ENCODE data around the gene STAB2. TPM values are rescaled to one million over a fixed set of nuclear protein-coding genes. Genes with fewer than 3 reads are reported as not detected.

STAB2 gene
- total and polyA plus RNA-seq, 11 donors = 0.12 to 3.5 (median 0.37) TPM; not detected in 6

- Histone ChIP-seq H3K36me3 (no peaks in the 10 kb centered on the region), H3K4me3 (no peak overlapping the region), H3K9me3 (no peaks in the 10 kb centered on the region), H3K27me3 (no peaks in the 10 kb centered on the region), H3K27ac (no peak overlapping the region), H3K4me1 (no peaks in the 10 kb centered on the region)
- TF ChIP-seq POLR2A (IDR thresholded peaks at IDR 0.05) = no peak
- no peak for TF ChIP-seq CTCF (IDR thresholded peaks at IDR 0.05)
- ATAC-seq (no peak), DNase-seq (no peak)
- 90 to 96% (median 93%) methylated on average over 3 of the region's 3 CpGs for WGBS, 4 donors
- intact Hi-C loops (cut with DNase I) = no loop called here
Measured at GRCh38 chr12:103813426-103813825, 226.4 kb downstream of the STAB2 start.

GRCh38 chr12:103813949-103814348 lies 226.9 kb downstream of the STAB2 start:
- Histone ChIP-seq H3K36me3 (no peaks in the 10 kb centered on the region), H3K9me3 (no peaks in the 10 kb centered on the region), H3K27ac (no peak overlapping the region), H3K4me3 (no peak overlapping the region), H3K27me3 (no peaks in the 10 kb centered on the region), H3K4me1 (no peaks in the 10 kb centered on the region)
- TF ChIP-seq POLR2A (IDR thresholded peaks at IDR 0.05) (no peak), CTCF (IDR thresholded peaks at IDR 0.05) (no peak)
- intact Hi-C loops (cut with DNase I) = no loop called here
- no peak for DNase-seq
- ATAC-seq = no peak
- WGBS, 4 donors = 72 to 83% (median 76%) methylated on average over 4 of the region's 4 CpGs

GRCh38 chr12:103814436-103814835 lies 227.4 kb downstream of the STAB2 start:
- Histone ChIP-seq H3K4me3 (no peak overlapping the region), H3K4me1 (no peaks in the 10 kb centered on the region), H3K9me3 (no peaks in the 10 kb centered on the region), H3K36me3 (no peaks in the 10 kb centered on the region), H3K27ac (no peak overlapping the region), H3K27me3 (no peaks in the 10 kb centered on the region)
- 50 to 58% (median 54%) methylated on average over 3 of the region's 3 CpGs for WGBS, 4 donors
- intact Hi-C loops (cut with DNase I) = no loop called here
- ATAC-seq (no peak), DNase-seq (no peak)
- no peak for TF ChIP-seq CTCF (IDR thresholded peaks at IDR 0.05)
- no peak for TF ChIP-seq POLR2A (IDR thresholded peaks at IDR 0.05)

Other genes starting within 250 kb of the STAB2 start
- not detected for gene C12orf42, start 91.3 kb upstream of the STAB2 start, total RNA-seq
- gene C12orf42, start 91.3 kb upstream of the STAB2 start, polyA plus RNA-seq = not detected

Data from heart left ventricle (tissue), 16 donors.